Mucosa of rectum (tissue), 2 donors: Measurements from ENCODE around the gene CLMP.

Experiments
- H3K27ac ChIP-seq, 2 donors: one replicate each; pipeline ENCODE4 v1.7.0; 2013; ENCODE audit warnings: inconsistent platforms in 2 of 2, low read depth in 2 of 2, low read length in 2 of 2
- H3K27me3 ChIP-seq, 2 donors: one replicate each; pipeline ENCODE4 v1.7.0; 2013; ENCODE audit warnings: low read length in 2 of 2; ENCODE audit not compliant: control insufficient read depth in 2 of 2, insufficient read depth in 2 of 2
- H3K36me3 ChIP-seq, 2 donors: one replicate each; pipeline ENCODE4 v1.7.0; 2013; ENCODE audit warnings: low read length in 2 of 2; ENCODE audit not compliant: control insufficient read depth in 2 of 2, insufficient read depth in 2 of 2
- H3K4me1 ChIP-seq, 2 donors: one replicate each; pipeline ENCODE4 v1.7.0; 2013; ENCODE audit warnings: low read length in 2 of 2, mild to moderate bottlenecking in 1 of 2; ENCODE audit not compliant: control insufficient read depth in 2 of 2, insufficient read depth in 2 of 2
- H3K4me3 ChIP-seq, 2 donors: one replicate each; pipeline ENCODE4 v1.7.0; 2013; ENCODE audit warnings: low read length in 2 of 2
- H3K9ac ChIP-seq, 2 donors: one replicate each; pipeline ENCODE4 v1.7.0; 2013; ENCODE audit warnings: low read length in 2 of 2, low read depth in 1 of 2, mild to moderate bottlenecking in 1 of 2
- H3K9me3 ChIP-seq, 2 donors: one replicate each; pipeline ENCODE4 v1.7.0; 2013; ENCODE audit warnings: low read length in 2 of 2; ENCODE audit not compliant: control insufficient read depth in 2 of 2
- donor health status: healthy.
- donor health status: Normal muscosa, but diverticular disease.

The CLMP gene

DNA sequence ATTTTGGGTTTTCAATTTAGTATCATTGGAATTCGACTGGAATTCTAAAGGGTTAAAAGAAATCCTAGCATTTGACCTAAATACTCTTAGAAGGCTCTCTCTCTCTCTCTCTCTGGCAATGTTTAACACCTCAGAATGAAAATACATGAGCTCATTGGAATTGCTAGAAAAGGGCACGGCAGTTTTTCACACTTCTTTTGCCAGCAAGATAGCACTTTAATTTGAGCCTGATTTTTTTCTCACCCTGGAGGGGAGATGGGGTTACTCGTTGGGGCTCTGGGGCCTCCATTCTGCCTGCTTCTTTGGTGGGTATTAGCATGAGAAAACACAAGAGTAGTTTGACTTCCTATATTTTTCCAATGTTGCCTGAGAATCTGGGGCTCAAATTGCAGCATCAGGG lies 22.8 kb upstream of the CLMP start:
- no peaks in the 10 kb centered on the region for H3K27me3 ChIP-seq
- H3K36me3 ChIP-seq, result no peaks in the 10 kb centered on the region
- H3K9me3 ChIP-seq, result peaks cover 0 to 3% of the 10 kb centered on the region in 2 donors
- peak overlapping the region in 1 of 2 donors; percentile 21 for H3K27ac ChIP-seq
- H3K4me1 ChIP-seq, result peaks cover 3 to 5% of the 10 kb centered on the region in 2 donors
- H3K4me3 ChIP-seq, result no peak overlapping the region
- H3K9ac ChIP-seq, result peak overlapping the region in 1 of 2 donors; percentile 38

DNA sequence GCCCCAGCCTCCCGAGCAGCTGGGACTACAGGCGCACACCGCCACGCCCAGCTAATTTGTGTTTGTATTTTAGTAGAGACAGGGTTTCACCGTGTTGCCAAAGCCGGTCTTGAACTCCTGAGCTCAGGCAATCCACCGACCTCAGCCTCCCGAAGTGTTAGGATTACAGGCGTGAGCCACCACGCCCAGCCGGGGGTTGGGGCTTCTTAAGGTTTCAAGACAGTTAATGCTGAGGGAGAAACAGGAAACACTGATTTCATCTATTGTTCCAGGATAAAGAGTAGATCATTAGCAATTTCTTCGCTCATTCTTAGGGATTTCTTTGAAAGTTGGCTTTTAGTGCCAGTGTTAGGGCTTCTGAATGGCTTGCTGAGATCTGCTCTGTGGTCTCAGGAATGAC lies 21.2 kb upstream of the CLMP start:
- Histone ChIP-seq H3K9ac (no peak overlapping the region), H3K4me1 (peaks cover 3 to 5% of the 10 kb centered on the region in 2 donors), H3K27ac (no peak overlapping the region), H3K9me3 (no peaks in the 10 kb centered on the region), H3K36me3 (no peaks in the 10 kb centered on the region), H3K4me3 (no peak overlapping the region), H3K27me3 (no peaks in the 10 kb centered on the region)

DNA sequence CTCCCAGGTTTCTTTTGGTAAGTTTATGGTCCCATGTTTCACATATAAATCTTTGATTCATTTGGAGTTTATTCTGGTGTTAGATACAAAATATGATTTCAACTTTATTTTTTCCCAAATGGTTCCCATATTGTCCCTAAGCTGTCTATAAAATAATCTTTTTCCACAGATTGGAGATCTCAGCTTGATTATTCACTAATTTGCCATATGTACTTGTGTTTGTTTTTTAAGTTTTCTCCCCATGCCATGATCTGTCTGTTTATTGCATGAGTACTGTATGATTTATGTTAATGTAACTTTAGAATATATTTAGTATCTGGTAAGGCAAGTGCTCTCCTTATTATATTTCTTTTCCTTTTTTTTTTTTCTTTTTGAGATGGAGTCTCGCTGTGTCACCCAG lies 19.9 kb upstream of the CLMP start:
- Histone ChIP-seq H3K4me1 (peaks cover 3 to 5% of the 10 kb centered on the region in 2 donors), H3K9ac (no peak overlapping the region), H3K9me3 (no peaks in the 10 kb centered on the region), H3K27ac (no peak overlapping the region), H3K27me3 (no peaks in the 10 kb centered on the region), H3K4me3 (no peak overlapping the region), H3K36me3 (no peaks in the 10 kb centered on the region)

GRCh38 chr11:123214396-123214795 lies 19.3 kb upstream of the CLMP start:
- no peaks in the 10 kb centered on the region for H3K27me3 ChIP-seq
- no peak overlapping the region for H3K4me3 ChIP-seq
- no peaks in the 10 kb centered on the region for H3K36me3 ChIP-seq
- no peak overlapping the region for H3K9ac ChIP-seq
- H3K27ac ChIP-seq, result no peak overlapping the region
- peaks cover 3 to 5% of the 10 kb centered on the region in 2 donors for H3K4me1 ChIP-seq
- H3K9me3 ChIP-seq, result no peaks in the 10 kb centered on the region

DNA sequence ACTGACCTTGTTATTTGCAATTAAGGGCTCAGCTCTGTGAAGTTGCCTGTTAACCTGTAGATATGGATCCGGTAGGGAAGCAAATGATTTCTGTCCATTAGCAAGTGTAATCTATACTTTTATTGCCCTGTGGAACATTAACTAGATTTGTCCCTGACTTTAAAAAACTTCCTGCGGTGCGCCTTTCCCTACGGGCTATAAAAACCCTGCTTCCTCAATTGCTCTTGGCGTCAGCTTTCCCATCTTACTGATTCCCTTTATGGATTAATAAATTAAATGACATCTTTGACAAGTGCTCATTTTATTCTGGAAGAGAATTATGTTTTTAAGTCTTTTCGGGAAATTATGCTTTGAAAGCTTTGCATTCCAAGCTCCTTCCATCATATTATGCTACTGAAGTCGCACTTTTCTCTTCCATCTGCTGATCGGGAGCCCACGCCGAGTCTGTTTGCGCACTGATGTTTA lies 18.3 kb upstream of the CLMP start:
- no peaks in the 10 kb centered on the region for H3K36me3 ChIP-seq
- no peaks in the 10 kb centered on the region for H3K27me3 ChIP-seq
- no peaks in the 10 kb centered on the region for H3K9me3 ChIP-seq
- peak overlapping the region in 1 of 2 donors; percentile 38 for H3K27ac ChIP-seq
- peaks cover 3 to 5% of the 10 kb centered on the region in 2 donors for H3K4me1 ChIP-seq
- peak overlapping the region; percentile 27 to 59 for H3K4me3 ChIP-seq
- no peak overlapping the region for H3K9ac ChIP-seq

DNA sequence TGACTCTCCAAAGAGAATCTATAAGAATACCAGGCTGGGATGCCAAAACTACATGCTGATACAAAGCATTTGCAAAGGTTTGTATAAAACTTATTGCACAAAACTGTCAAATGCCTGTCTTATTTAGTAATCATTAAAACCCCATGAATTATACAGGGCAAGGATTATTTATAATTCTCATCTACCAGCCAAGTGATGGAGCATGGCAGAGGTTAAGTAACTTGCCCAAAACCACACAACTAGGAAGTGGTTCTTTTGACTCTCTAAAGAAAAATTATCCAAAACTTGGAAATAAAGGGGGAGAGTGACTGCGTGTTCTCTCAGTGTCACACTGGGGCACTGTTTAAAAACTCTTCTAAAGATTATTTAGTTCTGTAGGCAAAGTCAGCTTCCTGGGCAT lies 17.4 kb upstream of the CLMP start:
- Histone ChIP-seq H3K27ac (no peak overlapping the region), H3K4me3 (no peak overlapping the region), H3K9ac (no peak overlapping the region), H3K4me1 (peaks cover 3 to 5% of the 10 kb centered on the region in 2 donors), H3K36me3 (no peaks in the 10 kb centered on the region), H3K27me3 (no peaks in the 10 kb centered on the region), H3K9me3 (no peaks in the 10 kb centered on the region)

DNA sequence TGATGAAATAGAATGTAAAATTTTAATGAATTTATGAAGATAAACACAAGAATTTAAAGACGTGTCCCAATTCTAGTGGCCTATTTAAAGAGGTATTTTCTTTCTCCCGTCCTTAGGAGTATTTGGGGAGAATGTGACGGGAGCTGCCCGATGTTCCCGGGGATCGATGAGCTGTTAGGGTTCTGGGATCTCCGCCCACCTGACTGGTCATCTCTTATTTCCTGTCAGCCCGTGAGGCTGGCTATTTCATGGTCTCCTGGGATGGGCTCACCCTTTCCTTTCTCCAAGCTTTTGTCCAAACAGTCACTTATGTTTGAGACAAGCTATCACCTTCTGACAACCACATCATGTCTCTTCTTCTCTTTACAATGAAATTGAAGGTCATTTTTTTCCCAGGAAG lies 16.9 kb upstream of the CLMP start:
- no peaks in the 10 kb centered on the region for H3K27me3 ChIP-seq
- no peak overlapping the region for H3K9ac ChIP-seq
- H3K36me3 ChIP-seq, result no peaks in the 10 kb centered on the region
- no peak overlapping the region for H3K27ac ChIP-seq
- peaks cover 3 to 5% of the 10 kb centered on the region in 2 donors for H3K4me1 ChIP-seq
- no peak overlapping the region for H3K4me3 ChIP-seq
- H3K9me3 ChIP-seq, result no peaks in the 10 kb centered on the region

DNA sequence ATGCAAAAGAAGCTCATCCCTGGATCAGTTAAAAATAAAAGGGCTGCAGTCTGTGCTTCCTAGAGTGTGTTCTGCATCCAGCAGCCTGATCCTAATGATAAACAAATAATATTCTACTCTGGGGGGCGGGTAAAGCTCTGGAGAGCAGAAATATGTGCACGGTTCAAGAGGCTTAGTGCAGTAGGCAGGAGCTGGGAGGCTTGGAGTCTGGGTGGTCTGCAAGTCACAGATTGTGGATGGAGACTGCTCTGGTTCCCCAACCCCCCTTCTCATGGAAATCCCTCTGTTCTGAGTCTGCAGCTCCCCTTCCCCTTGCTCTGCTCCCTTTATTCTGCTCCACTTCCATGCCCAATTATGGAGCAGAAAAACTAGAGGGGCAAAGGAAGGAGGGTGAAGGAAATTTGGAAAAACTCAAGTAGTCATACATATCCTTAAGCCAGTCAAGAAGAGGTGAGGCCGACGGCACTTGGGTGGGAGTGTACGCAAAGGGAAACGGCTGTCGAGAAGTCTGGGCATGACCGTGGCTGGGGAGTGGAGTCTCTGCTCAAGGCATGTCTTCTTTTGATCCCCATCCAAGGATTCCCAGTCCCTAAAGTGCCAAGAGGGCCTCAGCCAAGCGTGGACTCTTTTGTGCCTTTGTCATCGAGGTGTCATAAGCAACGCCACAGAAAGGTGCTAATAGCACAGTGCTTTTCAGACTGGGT lies 16.3 kb upstream of the CLMP start:
- Histone ChIP-seq H3K27ac (no peak overlapping the region), H3K9ac (no peak overlapping the region), H3K27me3 (no peaks in the 10 kb centered on the region), H3K9me3 (no peaks in the 10 kb centered on the region), H3K4me1 (peaks cover 3 to 5% of the 10 kb centered on the region in 2 donors), H3K36me3 (no peaks in the 10 kb centered on the region), H3K4me3 (no peak overlapping the region)

GRCh38 chr11:123209591-123209990 lies 14.5 kb upstream of the CLMP start:
- Histone ChIP-seq H3K4me1 (peaks cover 3 to 5% of the 10 kb centered on the region in 2 donors), H3K27me3 (no peaks in the 10 kb centered on the region), H3K27ac (no peak overlapping the region), H3K9ac (no peak overlapping the region), H3K4me3 (no peak overlapping the region), H3K36me3 (no peaks in the 10 kb centered on the region), H3K9me3 (no peaks in the 10 kb centered on the region)

- no peak overlapping the region for H3K9ac ChIP-seq
- no peak overlapping the region for H3K4me3 ChIP-seq
- no peak overlapping the region for H3K27ac ChIP-seq
- no peaks in the 10 kb centered on the region for H3K36me3 ChIP-seq
- no peaks in the 10 kb centered on the region for H3K9me3 ChIP-seq
- H3K27me3 ChIP-seq, result no peaks in the 10 kb centered on the region
- peaks cover 0 to 4% of the 10 kb centered on the region in 2 donors for H3K4me1 ChIP-seq
Measured at GRCh38 chr11:123206791-123207434, 11.9 kb upstream of the CLMP start.
